ENCODE measurements around the gene BMERB1.

Gene BMERB1

GRCh38 chr16:15486661-15487060 lies 52.3 kb downstream of the BMERB1 start:
- Histone ChIP-seq H3K4me1 (ENCODE audit: control extremely low read depth in 1 of 4, control insufficient read depth in 4 of 4, insufficient read depth in 4 of 4, low read length in 3 of 4) (no peaks in the 10 kb centered on the region), H3K36me3 (ENCODE audit: control insufficient read depth in 4 of 4, insufficient read depth in 4 of 4, low read length in 3 of 4) (no peaks in the 10 kb centered on the region), H3K9me3 (ENCODE audit: control extremely low read depth in 1 of 5, control insufficient read depth in 4 of 5, insufficient read depth in 2 of 5, low read depth in 1 of 5, low read length in 4 of 5) (no peaks in the 10 kb centered on the region), H3K27ac (ENCODE audit: insufficient read depth in 1 of 2, low read depth in 1 of 2, low read length in 2 of 2, poor library complexity in 1 of 2, severe bottlenecking in 2 of 2) (no peak overlapping the region), H3K27me3 (replicated peaks in 2 of 5; ENCODE audit: control insufficient read depth in 4 of 5, insufficient read depth in 5 of 5, low read length in 4 of 5) (no peaks in the 10 kb centered on the region), H3K4me3 (ENCODE audit: control insufficient read depth in 1 of 7, extremely low read depth in 1 of 7, insufficient read depth in 4 of 7, low read depth in 2 of 7, low read length in 6 of 7) (no peak overlapping the region)
- DNase-seq = no peak
- POLR2A ChIA-PET = no interaction called here
- CTCF ChIA-PET = interaction anchor here (0.6 kb wide), 1 partner anchor 53 kb away, joined by 3 read pairs; no protein-coding TSS in a partner anchor
- no CpG with 5 or more reads among the region's 1 CpG for WGBS (ENCODE audit: insufficient coverage)

- Histone ChIP-seq H3K27me3 (replicated peaks in 2 of 5; ENCODE audit: control insufficient read depth in 4 of 5, insufficient read depth in 5 of 5, low read length in 4 of 5) (no peaks in the 10 kb centered on the region), H3K36me3 (ENCODE audit: control insufficient read depth in 4 of 4, insufficient read depth in 4 of 4, low read length in 3 of 4) (no peaks in the 10 kb centered on the region), H3K4me1 (ENCODE audit: control extremely low read depth in 1 of 4, control insufficient read depth in 4 of 4, insufficient read depth in 4 of 4, low read length in 3 of 4) (no peaks in the 10 kb centered on the region), H3K9me3 (ENCODE audit: control extremely low read depth in 1 of 5, control insufficient read depth in 4 of 5, insufficient read depth in 2 of 5, low read depth in 1 of 5, low read length in 4 of 5) (no peaks in the 10 kb centered on the region), H3K27ac (ENCODE audit: insufficient read depth in 1 of 2, low read depth in 1 of 2, low read length in 2 of 2, poor library complexity in 1 of 2, severe bottlenecking in 2 of 2) (no peak overlapping the region), H3K4me3 (ENCODE audit: control insufficient read depth in 1 of 7, extremely low read depth in 1 of 7, insufficient read depth in 4 of 7, low read depth in 2 of 7, low read length in 6 of 7) (no peak overlapping the region)
- no peak for DNase-seq
- CTCF ChIA-PET = no interaction called here
- 93% methylated on average over 9 of the region's 12 CpGs for WGBS (ENCODE audit: insufficient coverage)
- POLR2A ChIA-PET = no interaction called here
Measured at GRCh38 chr16:15487336-15488284, 53.2 kb downstream of the BMERB1 start.

- no peaks in the 10 kb centered on the region for H3K9me3 ChIP-seq (ENCODE audit: control extremely low read depth in 1 of 5, control insufficient read depth in 4 of 5, insufficient read depth in 2 of 5, low read depth in 1 of 5, low read length in 4 of 5)
- H3K27ac ChIP-seq (ENCODE audit: insufficient read depth in 1 of 2, low read depth in 1 of 2, low read length in 2 of 2, poor library complexity in 1 of 2, severe bottlenecking in 2 of 2) = no peak overlapping the region
- no peaks in the 10 kb centered on the region for H3K27me3 ChIP-seq (replicated peaks in 2 of 5; ENCODE audit: control insufficient read depth in 4 of 5, insufficient read depth in 5 of 5, low read length in 4 of 5)
- DNase-seq = no peak
- WGBS (ENCODE audit: insufficient coverage) = 100% methylated on average over 3 of the region's 3 CpGs
- H3K36me3 ChIP-seq (ENCODE audit: control insufficient read depth in 4 of 4, insufficient read depth in 4 of 4, low read length in 3 of 4) = no peaks in the 10 kb centered on the region
- ChIA-PET POLR2A (no interaction called here), CTCF (no interaction called here)
- H3K4me3 ChIP-seq (ENCODE audit: control insufficient read depth in 1 of 7, extremely low read depth in 1 of 7, insufficient read depth in 4 of 7, low read depth in 2 of 7, low read length in 6 of 7) = no peak overlapping the region
- no peaks in the 10 kb centered on the region for H3K4me1 ChIP-seq (ENCODE audit: control extremely low read depth in 1 of 4, control insufficient read depth in 4 of 4, insufficient read depth in 4 of 4, low read length in 3 of 4)
Measured at GRCh38 chr16:15489016-15489415, 54.6 kb downstream of the BMERB1 start.

GRCh38 chr16:15490123-15490711 lies 55.8 kb downstream of the BMERB1 start:
- CTCF ChIA-PET = interaction anchor here (1.4 kb wide), 1 partner anchor 12 kb away, joined by 4 read pairs; no protein-coding TSS in a partner anchor
- 100% methylated on average over 1 of the region's 5 CpGs for WGBS (ENCODE audit: insufficient coverage)
- Histone ChIP-seq H3K27me3 (replicated peaks in 2 of 5; ENCODE audit: control insufficient read depth in 4 of 5, insufficient read depth in 5 of 5, low read length in 4 of 5) (no peaks in the 10 kb centered on the region), H3K27ac (ENCODE audit: insufficient read depth in 1 of 2, low read depth in 1 of 2, low read length in 2 of 2, poor library complexity in 1 of 2, severe bottlenecking in 2 of 2) (no peak overlapping the region), H3K36me3 (ENCODE audit: control insufficient read depth in 4 of 4, insufficient read depth in 4 of 4, low read length in 3 of 4) (no peaks in the 10 kb centered on the region), H3K9me3 (ENCODE audit: control extremely low read depth in 1 of 5, control insufficient read depth in 4 of 5, insufficient read depth in 2 of 5, low read depth in 1 of 5, low read length in 4 of 5) (no peaks in the 10 kb centered on the region), H3K4me1 (ENCODE audit: control extremely low read depth in 1 of 4, control insufficient read depth in 4 of 4, insufficient read depth in 4 of 4, low read length in 3 of 4) (no peaks in the 10 kb centered on the region), H3K4me3 (ENCODE audit: control insufficient read depth in 1 of 7, extremely low read depth in 1 of 7, insufficient read depth in 4 of 7, low read depth in 2 of 7, low read length in 6 of 7) (no peak overlapping the region)
- no peak for DNase-seq
- POLR2A ChIA-PET = interaction anchor here (0.6 kb wide), 2 partner anchors 148 to 504 kb away, joined by 3 to 6 read pairs; no protein-coding TSS in a partner anchor

GRCh38 chr16:15491411-15491810 lies 57.0 kb downstream of the BMERB1 start:
- CTCF ChIA-PET = no interaction called here

GRCh38 chr16:15492091-15492740 lies 57.8 kb downstream of the BMERB1 start:
- H3K4me3 ChIP-seq (ENCODE audit: control insufficient read depth in 1 of 7, extremely low read depth in 1 of 7, insufficient read depth in 4 of 7, low read depth in 2 of 7, low read length in 6 of 7) = no peak overlapping the region
- H3K27me3 ChIP-seq (replicated peaks in 2 of 5; ENCODE audit: control insufficient read depth in 4 of 5, insufficient read depth in 5 of 5, low read length in 4 of 5) = no peaks in the 10 kb centered on the region
- DNase-seq = no peak
- ChIA-PET POLR2A (interaction anchor here (0.5 kb wide), 1 partner anchor 650 kb away, joined by 4 read pairs; no protein-coding TSS in a partner anchor), CTCF (no interaction called here)
- H3K36me3 ChIP-seq (ENCODE audit: control insufficient read depth in 4 of 4, insufficient read depth in 4 of 4, low read length in 3 of 4) = no peaks in the 10 kb centered on the region
- WGBS (ENCODE audit: insufficient coverage) = 80% methylated on average over 6 of the region's 8 CpGs
- no peak overlapping the region for H3K27ac ChIP-seq (ENCODE audit: insufficient read depth in 1 of 2, low read depth in 1 of 2, low read length in 2 of 2, poor library complexity in 1 of 2, severe bottlenecking in 2 of 2)
- H3K9me3 ChIP-seq (ENCODE audit: control extremely low read depth in 1 of 5, control insufficient read depth in 4 of 5, insufficient read depth in 2 of 5, low read depth in 1 of 5, low read length in 4 of 5) = no peaks in the 10 kb centered on the region
- no peaks in the 10 kb centered on the region for H3K4me1 ChIP-seq (ENCODE audit: control extremely low read depth in 1 of 4, control insufficient read depth in 4 of 4, insufficient read depth in 4 of 4, low read length in 3 of 4)

More at GRCh38 chr16:15491411-15491810, 57.0 kb downstream of the BMERB1 start:
- Histone ChIP-seq H3K4me1 (ENCODE audit: control extremely low read depth in 1 of 4, control insufficient read depth in 4 of 4, insufficient read depth in 4 of 4, low read length in 3 of 4) (no peaks in the 10 kb centered on the region), H3K36me3 (ENCODE audit: control insufficient read depth in 4 of 4, insufficient read depth in 4 of 4, low read length in 3 of 4) (no peaks in the 10 kb centered on the region), H3K27me3 (replicated peaks in 2 of 5; ENCODE audit: control insufficient read depth in 4 of 5, insufficient read depth in 5 of 5, low read length in 4 of 5) (no peaks in the 10 kb centered on the region), H3K27ac (ENCODE audit: insufficient read depth in 1 of 2, low read depth in 1 of 2, low read length in 2 of 2, poor library complexity in 1 of 2, severe bottlenecking in 2 of 2) (no peak overlapping the region), H3K4me3 (ENCODE audit: control insufficient read depth in 1 of 7, extremely low read depth in 1 of 7, insufficient read depth in 4 of 7, low read depth in 2 of 7, low read length in 6 of 7) (no peak overlapping the region), H3K9me3 (ENCODE audit: control extremely low read depth in 1 of 5, control insufficient read depth in 4 of 5, insufficient read depth in 2 of 5, low read depth in 1 of 5, low read length in 4 of 5) (no peaks in the 10 kb centered on the region)
- 90% methylated on average over 2 of the region's 4 CpGs for WGBS (ENCODE audit: insufficient coverage)
- POLR2A ChIA-PET = interaction anchor here (0.5 kb wide), 1 partner anchor 651 kb away, joined by 4 read pairs; no protein-coding TSS in a partner anchor
- no peak for DNase-seq
